Nephron progenitor cell (in vitro differentiated cells): ENCODE results near the gene CASKIN2.

Experiments
- DNase-seq: peaks from one replicate; pipeline ENCODE4 v3.0.0; 2021
- H3K27ac Mint-ChIP-seq: 2 replicates; pipeline ENCODE4 v1.8.0; 2021; ENCODE audit warnings: mild to moderate bottlenecking, moderate library complexity, mixed read lengths
- H3K27me3 Mint-ChIP-seq: 2 replicates; pipeline ENCODE4 v1.8.0; 2021; ENCODE audit warnings: mild to moderate bottlenecking, low read depth, mixed read lengths; ENCODE audit not compliant: poor library complexity
- H3K36me3 Mint-ChIP-seq: 2 replicates; pipeline ENCODE4 v1.8.0; 2021; ENCODE audit warnings: low read depth, mixed read lengths
- H3K4me1 Mint-ChIP-seq: 2 replicates; pipeline ENCODE4 v1.8.0; 2021; ENCODE audit warnings: mixed read lengths
- H3K4me3 Mint-ChIP-seq: 2 replicates; pipeline ENCODE4 v1.8.0; 2021; ENCODE audit warnings: mild to moderate bottlenecking, moderate library complexity, mixed read lengths
- H3K9me3 Mint-ChIP-seq: 2 replicates; pipeline ENCODE4 v1.8.0; 2021; ENCODE audit warnings: mild to moderate bottlenecking, moderate library complexity, mixed read lengths
- CTCF ChIP-seq: fragments of 200-600 bp; sonication (generic); IDR thresholded peaks from 2 replicates; pipeline ENCODE4 v1.5.0; 2021; ENCODE audit warnings: antibody characterized with exemption

CASKIN2 gene

GRCh38 chr17:75473246-75473645 is 42.1 kb downstream of the CASKIN2 start:
- Mint-ChIP-seq H3K27me3 (no peaks in the 10 kb centered on the region), H3K4me1 (peaks cover 50% of the 10 kb centered on the region), H3K27ac (no peak overlapping the region), H3K4me3 (no peak overlapping the region), H3K36me3 (peaks cover 24% of the 10 kb centered on the region), H3K9me3 (no peaks in the 10 kb centered on the region)
- DNase-seq, result no peak
- no peak for TF ChIP-seq CTCF

DNA sequence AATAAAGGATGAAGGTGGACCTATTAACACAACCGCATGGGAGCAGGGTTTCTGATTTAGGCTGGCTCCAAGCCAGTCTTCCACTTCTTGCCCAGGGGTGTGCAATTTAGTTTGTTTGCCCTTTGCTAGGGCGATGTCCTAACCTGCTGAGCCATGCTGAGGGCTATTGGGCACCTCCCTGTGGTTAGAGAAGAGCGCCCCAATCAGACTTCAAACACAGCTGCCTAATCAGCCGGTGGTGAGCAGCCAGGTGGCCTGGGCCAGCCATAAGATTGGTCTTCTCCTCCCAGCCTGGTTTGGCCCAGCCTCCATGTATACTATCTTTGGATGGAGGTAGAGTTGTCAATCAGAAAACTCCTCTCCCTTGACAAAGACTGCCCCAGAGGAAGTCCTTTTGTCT is 43.2 kb downstream of the CASKIN2 start:
- DNase-seq, result no peak
- H3K4me1 Mint-ChIP-seq, result peaks cover 45% of the 10 kb centered on the region
- peak overlapping the region; percentile 9 for H3K27ac Mint-ChIP-seq
- peaks cover 4% of the 10 kb centered on the region for H3K9me3 Mint-ChIP-seq
- H3K27me3 Mint-ChIP-seq, result no peaks in the 10 kb centered on the region
- peaks cover 33% of the 10 kb centered on the region for H3K36me3 Mint-ChIP-seq
- no peak for TF ChIP-seq CTCF
- H3K4me3 Mint-ChIP-seq, result no peak overlapping the region

DNA sequence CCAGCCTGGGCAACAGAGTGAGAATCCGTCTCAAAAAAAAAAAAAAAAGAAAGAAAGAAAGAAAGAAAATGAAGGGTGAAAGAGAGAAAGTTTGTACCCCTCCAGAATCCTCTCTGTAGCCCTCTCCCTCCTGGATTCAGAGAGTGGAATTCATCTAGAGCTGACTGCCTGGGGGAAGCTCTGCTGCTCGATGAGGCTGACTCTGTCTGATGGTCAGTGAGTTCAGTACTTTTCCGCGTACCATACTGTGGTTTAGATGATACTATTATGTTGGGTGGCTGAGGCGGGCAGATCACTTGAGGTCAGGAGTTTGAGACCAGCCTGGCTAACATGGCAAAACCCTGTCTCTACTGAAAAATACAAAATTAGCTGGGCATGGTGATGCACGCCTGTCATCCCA is 44.1 kb downstream of the CASKIN2 start:
- Mint-ChIP-seq H3K27me3 (no peaks in the 10 kb centered on the region), H3K4me1 (peaks cover 35% of the 10 kb centered on the region), H3K9me3 (peaks cover 7% of the 10 kb centered on the region), H3K36me3 (peaks cover 34% of the 10 kb centered on the region), H3K27ac (peak overlapping the region; percentile 68), H3K4me3 (no peak overlapping the region)
- DNase-seq, result no peak
- TF ChIP-seq CTCF, result no peak

GRCh38 chr17:75468779-75469373 is 46.5 kb downstream of the CASKIN2 start:
- peaks cover 15% of the 10 kb centered on the region for H3K4me1 Mint-ChIP-seq

DNA sequence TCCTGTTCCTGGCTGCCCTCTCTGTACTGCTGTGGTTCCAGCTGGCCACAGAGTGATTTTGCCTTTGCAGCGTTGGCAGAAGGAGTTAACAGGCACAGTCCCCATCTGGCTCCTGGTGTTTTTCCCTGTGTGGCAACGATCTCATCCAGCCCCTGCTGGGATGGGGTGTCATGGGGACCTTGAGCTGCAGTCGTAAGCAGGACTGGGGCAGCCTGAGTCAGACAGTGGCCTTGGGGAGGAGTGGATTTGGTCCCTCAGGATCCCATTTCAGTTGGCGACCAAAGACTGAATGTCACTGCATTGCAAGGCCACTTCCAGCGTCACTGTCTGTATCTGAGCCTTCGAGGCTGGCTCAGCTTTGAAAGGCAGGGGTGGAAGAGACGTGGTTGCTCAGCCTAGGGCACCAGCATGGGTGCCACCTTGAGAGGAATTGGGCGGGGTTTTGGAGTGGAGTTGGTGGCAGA is 47.0 kb downstream of the CASKIN2 start:
- no peak overlapping the region for H3K4me3 Mint-ChIP-seq
- no peak for DNase-seq
- H3K9me3 Mint-ChIP-seq, result peaks cover 10% of the 10 kb centered on the region
- TF ChIP-seq CTCF, result no peak
- peaks cover 41% of the 10 kb centered on the region for H3K36me3 Mint-ChIP-seq
- H3K27ac Mint-ChIP-seq, result peak overlapping the region; percentile 91
- H3K27me3 Mint-ChIP-seq, result peaks cover 3% of the 10 kb centered on the region
- peaks cover 15% of the 10 kb centered on the region for H3K4me1 Mint-ChIP-seq

More at GRCh38 chr17:75468779-75469373, 46.5 kb downstream of the CASKIN2 start:
- Mint-ChIP-seq H3K27me3 (no peaks in the 10 kb centered on the region), H3K9me3 (peaks cover 10% of the 10 kb centered on the region), H3K4me3 (no peak overlapping the region), H3K27ac (no peak overlapping the region), H3K36me3 (peaks cover 40% of the 10 kb centered on the region)
- TF ChIP-seq CTCF, result no peak
- no peak for DNase-seq

DNA sequence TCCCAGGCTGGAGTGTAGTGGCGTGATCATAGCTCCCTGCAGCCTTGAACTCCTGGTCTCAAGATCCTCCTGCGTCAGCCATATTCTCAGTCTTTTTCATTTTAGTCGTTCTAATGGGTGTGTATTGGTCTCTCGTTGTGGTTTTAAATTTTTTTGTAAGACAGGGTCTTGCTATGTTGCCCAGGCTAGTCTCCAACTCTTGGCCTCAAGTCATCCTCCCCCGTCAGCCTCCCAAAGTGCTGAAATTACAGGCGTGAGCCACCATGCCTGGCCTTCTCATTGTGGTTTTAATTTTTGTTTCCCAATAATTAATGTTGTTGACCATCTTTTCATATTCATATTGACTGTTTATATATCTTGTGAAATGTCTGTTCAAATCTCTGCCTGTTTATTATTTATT is 50.3 kb downstream of the CASKIN2 start:
- no peak for TF ChIP-seq CTCF
- Mint-ChIP-seq H3K9me3 (peaks cover 10% of the 10 kb centered on the region), H3K27me3 (peaks cover 5% of the 10 kb centered on the region), H3K4me3 (no peak overlapping the region), H3K27ac (no peak overlapping the region), H3K4me1 (peaks cover 16% of the 10 kb centered on the region), H3K36me3 (peaks cover 27% of the 10 kb centered on the region)
- DNase-seq, result no peak
